HG03521 (cell line): ENCODE measurements around the gene CLNS1A.
"Not testable (repeated sequence)": the region's sequence is repeated elsewhere in the genome, so short reads cannot be mapped to it uniquely, and the experiment has no call there.

Source experiments
- ATAC-seq: cut with Tn5 transposase; IDR thresholded peaks from one replicate; pipeline ENCODE4 v1.9.1; 2021; ENCODE audit warnings: mild to moderate bottlenecking, moderate library complexity; ENCODE audit not compliant: unreplicated experiment

Gene CLNS1A, protein sequence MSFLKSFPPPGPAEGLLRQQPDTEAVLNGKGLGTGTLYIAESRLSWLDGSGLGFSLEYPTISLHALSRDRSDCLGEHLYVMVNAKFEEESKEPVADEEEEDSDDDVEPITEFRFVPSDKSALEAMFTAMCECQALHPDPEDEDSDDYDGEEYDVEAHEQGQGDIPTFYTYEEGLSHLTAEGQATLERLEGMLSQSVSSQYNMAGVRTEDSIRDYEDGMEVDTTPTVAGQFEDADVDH

DNA sequence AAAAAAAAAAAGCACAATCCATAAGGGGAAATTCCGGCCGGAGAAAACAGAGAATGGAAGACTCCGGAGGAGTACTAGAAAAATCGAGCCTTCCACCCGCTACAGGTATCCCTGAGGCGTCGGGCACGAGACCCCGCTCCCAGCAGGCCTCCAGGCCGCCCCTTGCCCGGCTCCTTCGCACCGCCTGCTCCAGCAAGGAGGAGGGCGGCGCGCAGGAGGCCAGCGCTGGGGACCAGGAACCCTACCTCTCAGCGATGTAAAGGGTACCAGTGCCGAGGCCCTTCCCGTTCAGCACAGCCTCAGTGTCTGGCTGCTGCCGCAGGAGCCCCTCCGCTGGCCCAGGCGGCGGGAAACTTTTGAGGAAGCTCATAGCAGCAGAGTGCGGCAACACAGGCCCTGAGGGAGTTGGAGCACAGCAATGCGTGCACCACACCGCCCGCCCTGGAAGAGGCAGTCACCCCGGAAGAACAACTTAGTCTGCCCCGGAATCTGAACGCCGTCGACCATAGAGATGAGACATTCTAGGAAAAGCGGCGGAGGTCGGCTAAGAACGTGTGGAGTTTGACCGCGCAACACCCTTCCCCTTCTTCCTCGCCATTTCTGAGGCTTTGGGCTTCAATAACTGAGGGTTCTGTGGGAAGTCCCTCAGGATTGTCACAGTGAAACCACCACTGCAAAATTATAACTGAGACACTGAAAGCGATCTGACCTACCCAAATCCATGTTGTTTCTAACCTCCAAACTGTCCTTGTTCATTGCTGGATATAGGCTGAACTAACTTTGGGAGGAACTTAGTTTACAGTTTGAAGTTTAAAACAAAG lies at the start of gene CLNS1A:
TSS of gene CLNS1A (minus strand) at position 450 of the 821 bp plus-strand sequence. CDS start at position 370, 80 bp downstream.
- peak; percentile 92 for ATAC-seq

GRCh38 chr11:77687088-77687487 lies 49.5 kb upstream of the CLNS1A start:
- ATAC-seq = no peak

DNA sequence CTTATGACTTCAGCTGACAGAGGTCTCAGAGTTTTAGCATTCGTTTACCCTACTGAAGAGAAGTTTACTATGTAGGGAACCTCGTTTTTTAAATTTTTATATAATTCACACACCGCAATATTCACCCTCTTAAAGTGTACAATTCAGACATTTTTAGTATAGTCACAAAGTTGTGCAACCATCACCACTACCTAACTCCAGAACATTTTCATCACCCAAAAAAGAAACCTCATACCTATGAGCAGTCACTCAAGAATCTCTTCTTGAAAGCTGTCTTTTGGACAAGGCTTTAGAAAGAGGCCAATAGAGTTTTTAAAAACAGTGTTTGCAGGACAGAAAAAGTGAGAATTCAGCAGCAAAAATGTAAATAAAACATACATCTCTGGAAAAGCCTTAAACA lies 39.5 kb upstream of the CLNS1A start:
- no peak for ATAC-seq

DNA sequence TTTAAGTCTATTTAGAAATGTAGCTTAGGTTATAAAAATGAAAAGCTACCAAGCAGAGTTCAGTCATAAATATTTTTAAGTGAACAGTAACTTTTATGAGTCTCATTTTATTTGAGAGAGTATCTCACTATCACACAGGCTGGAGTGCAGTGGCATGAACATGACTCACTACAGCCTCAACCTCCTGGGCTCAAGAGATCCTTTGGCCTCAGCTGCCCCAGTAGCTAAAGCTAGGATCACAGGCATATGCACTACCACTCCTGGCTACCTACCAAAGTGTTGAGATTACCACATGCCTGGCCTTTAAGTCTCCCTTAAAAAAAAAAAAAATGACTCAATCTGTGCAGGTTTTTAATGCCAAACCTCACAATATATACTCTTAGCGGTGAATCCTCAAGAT lies 34.7 kb upstream of the CLNS1A start:
- no peak for ATAC-seq

- ATAC-seq = no peak
These were observed 32.4 kb upstream of the CLNS1A start for GRCh38 chr11:77669848-77670511.

DNA sequence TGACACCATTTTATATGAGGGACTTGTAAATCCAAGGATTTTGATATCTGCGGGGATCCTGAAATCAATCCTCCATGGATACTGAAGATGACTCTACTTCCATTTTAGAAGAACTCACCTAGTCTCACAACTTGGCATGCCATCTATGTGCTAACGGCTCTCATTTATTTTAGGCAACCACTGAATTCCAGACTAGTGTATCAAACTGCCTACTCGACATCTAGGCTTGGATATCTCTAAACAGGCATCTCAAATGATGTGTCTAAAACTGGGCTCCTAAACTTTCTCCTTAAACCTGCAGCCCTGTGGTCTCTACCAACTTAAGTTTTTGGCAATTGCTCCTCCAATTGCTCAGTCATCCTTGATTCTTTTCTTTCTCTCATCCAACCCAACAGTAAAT lies 31.2 kb upstream of the CLNS1A start:
- no peak for ATAC-seq

DNA sequence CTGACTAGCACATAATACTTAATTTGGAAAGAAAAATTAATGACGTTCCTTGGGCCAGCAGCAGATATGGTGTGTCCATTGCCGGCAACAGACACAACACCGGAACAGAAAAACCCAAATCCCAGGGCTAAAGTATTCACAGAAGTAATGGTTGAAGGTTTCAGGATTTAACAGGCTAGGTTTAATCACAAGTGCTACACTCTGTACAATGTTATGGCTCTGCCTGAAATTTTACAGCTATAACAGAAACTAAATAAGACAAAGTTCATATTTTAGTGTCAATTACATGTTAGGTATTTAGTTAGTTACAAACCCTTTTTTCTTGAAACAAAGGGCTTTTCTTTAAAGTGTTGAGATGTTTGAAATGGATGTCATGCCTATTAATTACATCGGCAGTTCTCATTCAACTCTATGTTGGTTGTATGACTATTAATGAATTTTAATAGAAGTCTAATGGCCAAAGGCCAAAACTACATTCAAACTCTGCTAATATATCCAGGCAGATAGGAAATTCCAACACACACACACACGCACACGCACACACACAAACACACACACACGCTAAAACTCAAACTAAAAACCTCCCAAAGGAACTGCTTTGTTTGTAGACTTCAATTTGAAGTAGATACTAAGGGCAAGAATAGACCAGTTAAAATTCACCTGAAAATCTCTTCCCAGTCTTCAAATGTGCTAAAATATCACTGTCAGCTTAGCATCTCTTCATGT lies 27.8 kb upstream of the CLNS1A start:
- no peak for ATAC-seq

DNA sequence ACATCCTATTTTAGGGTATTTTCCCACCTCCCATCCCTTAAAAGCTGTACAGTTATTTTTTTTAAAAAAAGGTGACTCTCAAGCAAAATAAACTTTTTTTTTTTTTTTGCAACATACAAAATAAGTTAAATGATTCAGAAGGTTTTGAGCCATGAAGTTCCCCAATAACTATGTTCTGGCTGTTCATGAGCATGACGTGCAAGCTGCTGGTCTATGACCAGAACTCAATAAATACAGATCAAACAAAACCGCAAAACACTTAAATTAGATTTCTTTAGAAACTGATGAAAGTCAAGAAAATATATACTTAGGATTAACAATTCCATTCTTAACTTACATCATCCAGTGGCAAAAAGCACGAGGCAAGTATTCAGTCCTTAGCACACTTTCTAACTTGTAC lies 24.1 kb upstream of the CLNS1A start:
- ATAC-seq = no peak

DNA sequence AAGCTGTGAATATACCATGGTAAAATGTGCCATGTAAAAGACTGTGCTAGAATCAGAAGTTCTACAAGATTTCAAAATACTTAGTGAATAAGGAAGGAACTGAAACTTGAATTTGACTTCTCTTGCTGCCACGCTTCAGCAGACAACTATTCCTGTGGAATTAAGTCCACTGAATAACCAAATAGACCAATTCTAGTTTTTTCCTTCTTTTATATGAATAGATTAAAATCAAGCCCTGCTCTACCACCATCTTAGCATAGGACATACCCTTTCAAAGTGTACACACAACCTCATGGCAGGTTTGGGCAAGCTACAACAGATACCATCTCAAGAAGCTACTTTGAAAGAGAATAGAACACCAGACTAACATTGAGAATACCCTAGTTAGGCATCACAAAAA lies 23.4 kb upstream of the CLNS1A start:
- ATAC-seq = no peak

DNA sequence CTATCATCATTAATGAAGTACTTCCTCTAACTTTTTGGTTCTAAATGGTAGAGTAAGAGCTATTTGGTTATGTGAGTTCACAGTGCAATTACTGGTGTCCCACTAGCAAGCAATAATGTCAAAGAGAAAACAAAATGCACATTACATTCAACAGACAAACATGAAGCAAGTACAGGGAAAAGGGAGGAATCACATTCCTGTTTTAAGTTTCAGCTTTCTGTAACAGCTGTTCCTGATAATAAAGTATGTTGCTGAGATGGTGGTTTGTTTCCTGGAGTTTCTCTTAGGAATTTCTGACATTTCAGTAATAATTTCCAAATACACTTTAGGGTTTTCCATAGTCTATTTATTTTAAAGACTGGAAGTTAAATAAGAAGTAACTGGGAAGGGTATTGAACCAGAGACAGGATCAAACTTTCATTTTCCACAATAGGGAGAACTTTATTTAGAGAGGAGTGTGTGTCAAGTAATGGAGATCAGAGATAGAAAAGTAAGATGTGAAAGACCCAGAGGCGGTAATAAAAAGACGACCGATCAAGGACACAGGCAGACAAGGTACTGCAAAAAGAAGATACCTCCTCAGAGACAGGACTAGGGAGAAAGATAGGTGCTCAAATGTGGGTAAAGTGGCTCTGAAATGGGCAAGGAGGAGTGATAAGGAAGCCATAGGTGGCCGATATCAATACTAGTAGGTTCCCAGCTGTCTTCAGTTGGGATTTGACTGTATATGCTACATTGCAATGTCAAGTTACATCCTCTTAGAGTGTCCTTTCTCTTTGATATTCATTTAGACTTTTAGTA lies 20.8 kb upstream of the CLNS1A start:
- no peak for ATAC-seq

DNA sequence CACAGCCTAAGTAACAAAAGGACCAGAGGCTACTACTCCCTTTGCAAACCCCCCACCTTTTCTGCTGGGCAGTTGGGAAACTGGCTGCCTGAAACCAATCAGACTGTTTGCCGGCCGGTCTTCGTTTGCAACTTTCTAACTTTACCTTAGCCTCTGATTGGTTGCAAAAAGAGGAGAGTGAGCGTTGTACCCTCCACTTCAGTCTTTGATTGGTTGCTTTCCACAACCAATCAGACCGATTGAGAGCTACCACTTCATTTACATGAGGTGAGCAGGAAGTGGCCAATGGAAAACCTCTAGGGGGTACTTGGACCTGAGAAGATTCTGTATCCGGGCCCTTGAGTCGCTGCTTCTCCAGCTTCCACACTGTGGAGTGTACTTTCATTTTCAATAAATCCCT lies 18.8 kb upstream of the CLNS1A start:
- no peak for ATAC-seq

GRCh38 chr11:77654770-77655434 lies 17.3 kb upstream of the CLNS1A start:
- ATAC-seq = no peak

DNA sequence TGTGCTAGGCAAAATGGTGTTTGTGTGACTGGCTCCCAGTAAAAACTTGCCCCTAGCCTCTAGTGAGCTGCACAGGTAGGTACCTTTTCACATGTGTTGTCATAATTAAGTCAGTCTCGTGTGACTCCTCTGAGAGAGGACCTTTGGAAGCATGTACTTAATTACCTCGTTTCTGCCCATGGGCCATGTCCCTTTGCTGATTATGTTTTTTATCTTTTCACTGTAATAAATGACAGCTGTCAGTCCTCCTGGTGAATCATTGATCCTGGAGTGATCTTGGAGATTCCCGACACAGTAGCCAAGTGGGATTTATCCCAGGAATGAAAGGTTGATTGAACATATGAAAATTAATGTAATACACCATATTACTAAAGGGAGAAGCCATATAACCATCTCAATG lies 12.5 kb upstream of the CLNS1A start:
- no peak for ATAC-seq

DNA sequence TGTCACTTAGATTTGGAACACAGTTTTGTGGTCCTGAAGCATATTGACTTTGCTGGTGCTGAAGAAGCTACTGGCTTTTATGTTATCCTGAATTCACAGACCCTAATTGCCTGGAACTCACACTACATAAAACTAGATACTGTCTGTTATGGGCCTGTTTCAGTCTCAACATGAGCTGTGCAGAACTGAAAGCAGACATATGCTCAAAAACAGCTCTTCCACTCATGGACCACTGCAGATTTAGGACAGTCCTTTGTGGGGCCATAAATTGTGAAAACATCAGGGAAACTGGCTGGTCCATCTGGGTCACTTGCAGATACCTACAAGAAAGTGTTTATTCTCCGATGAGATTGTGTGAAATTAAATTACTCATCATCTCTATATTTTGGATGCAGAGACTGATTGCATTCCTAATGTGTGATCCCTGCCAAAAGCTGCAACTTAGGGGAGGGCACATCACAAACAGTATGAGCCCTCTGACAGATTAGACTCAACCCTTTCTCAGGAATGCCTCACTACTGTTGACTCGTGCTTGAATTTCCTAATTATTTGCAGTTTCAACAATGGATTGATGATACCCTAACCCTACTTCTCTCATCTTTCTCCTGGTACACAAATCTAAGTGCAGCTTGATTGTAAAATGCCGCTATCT lies 10.2 kb upstream of the CLNS1A start:
- no peak for ATAC-seq

DNA sequence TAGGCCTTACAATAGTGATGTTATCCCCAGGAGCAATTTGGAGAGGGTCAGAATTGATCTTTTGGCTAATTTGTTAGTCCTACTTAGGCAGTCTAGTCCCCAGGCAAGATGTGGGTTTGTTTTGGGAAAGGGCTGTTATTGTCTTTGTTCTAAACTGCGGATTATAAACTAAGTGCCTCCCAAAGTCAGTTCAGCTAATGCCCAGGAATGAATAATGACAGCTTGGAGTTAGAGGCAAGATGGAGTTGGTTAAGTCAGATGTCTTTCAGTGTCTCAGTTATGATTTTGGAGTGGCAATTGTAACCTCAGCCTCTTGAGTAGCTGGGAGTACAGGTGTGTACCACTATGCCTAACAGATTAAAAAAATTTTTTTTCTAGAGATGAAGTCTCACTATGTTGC lies 7.3 kb upstream of the CLNS1A start:
- ATAC-seq = no peak

GRCh38 chr11:77642228-77642627 lies 4.6 kb upstream of the CLNS1A start:
- no peak for ATAC-seq

DNA sequence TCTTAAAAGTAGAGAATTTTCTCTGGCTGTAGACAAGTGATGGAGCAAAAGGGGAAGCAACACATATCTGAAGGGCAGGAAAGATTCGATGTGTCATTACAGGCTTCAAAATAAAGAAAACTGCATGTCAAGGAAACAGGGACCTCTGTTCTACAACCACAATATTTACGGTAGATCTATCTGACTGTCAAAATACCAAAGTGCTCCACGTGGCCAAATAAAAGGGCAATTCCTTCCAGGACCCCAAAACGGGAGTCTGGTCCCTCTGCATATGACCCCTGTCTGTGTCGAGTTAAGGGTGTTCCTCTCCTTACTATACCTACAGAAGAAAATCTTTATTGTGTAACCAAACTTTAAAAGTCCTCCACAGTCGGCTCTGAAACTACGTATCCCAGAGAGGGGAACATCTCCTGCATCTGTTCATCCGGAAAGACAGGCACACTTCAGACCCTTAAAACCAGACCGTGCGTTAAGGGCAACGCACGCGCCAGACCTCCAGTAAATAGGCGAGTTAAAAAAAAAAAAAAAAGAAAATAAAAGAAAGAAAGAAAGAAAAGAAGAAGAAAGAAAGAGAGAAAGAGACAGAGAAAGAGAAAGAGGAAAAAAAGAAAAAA lies 756 bp downstream of the CLNS1A start:
- no peak for ATAC-seq

GRCh38 chr11:77633926-77634325 lies 3.7 kb downstream of the CLNS1A start:
- ATAC-seq = not testable (repeated sequence)

DNA sequence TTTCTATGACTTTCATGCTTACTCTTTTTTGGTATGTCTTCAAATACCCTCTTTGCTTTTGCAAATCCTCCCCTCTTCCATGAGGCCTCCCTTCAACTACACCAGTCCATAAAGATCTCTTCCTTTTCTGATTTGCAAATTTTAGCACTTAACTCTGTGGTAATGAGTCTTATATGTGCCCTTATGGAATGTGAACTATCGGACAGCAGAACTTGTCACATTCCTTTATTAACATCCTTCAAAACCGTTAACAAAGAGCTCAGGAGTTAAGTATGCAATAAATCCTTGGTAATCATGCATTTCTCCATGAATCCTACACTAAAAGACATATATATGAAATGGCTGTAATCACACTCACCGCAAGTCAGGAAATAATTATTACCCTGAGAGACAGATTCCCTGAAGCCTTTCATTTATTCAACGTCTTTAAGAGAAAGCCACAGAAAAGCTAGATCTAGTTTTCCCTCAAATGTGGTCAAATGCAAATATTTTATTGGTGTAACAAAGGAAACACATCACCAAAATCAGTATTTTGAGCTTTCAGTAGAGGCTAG lies 7.4 kb downstream of the CLNS1A start:
- no peak for ATAC-seq
